NCI-H1694 treated with DMSO at 0.1 percent for 48 hours (cell line): ENCODE results near the gene TMEM63B.
A peak's percentile ranks its signal among the peaks of the same experiment; 100 is the strongest.
"Not testable (repeated sequence)": the region's sequence is repeated elsewhere in the genome, so short reads cannot be mapped to it uniquely, and the experiment has no call there.

Experiments used
- DNase-seq: peaks from one replicate; lab custom pipeline; 2025; lab: John Stamatoyannopoulos, UW

TMEM63B gene

GRCh38 chr6:44171899-44172546 lies 44.7 kb downstream of the TMEM63B start:
- no peak for DNase-seq

- peak; percentile 42 for DNase-seq
These were observed 45.6 kb downstream of the TMEM63B start for GRCh38 chr6:44172731-44173500.

GRCh38 chr6:44176130-44176761 lies 48.9 kb downstream of the TMEM63B start:
- DNase-seq = no peak

- DNase-seq = no peak
These were observed 49.6 kb downstream of the TMEM63B start for GRCh38 chr6:44176762-44177509.

- no peak for DNase-seq
These were observed 50.5 kb downstream of the TMEM63B start for GRCh38 chr6:44177691-44178423.

GRCh38 chr6:44178424-44179071 lies 51.2 kb downstream of the TMEM63B start:
- DNase-seq = no peak

GRCh38 chr6:44179072-44179536 lies 51.8 kb downstream of the TMEM63B start:
- no peak for DNase-seq

- DNase-seq = no peak
These were observed 52.3 kb downstream of the TMEM63B start for GRCh38 chr6:44179648-44180047.

GRCh38 chr6:44180406-44180805 lies 53.1 kb downstream of the TMEM63B start:
- DNase-seq = no peak

GRCh38 chr6:44180886-44181285 lies 53.5 kb downstream of the TMEM63B start:
- no peak for DNase-seq

GRCh38 chr6:44181784-44182183 lies 54.4 kb downstream of the TMEM63B start:
- not testable (repeated sequence) for DNase-seq

- no peak for DNase-seq
These were observed 55.6 kb downstream of the TMEM63B start for GRCh38 chr6:44182911-44183390.

GRCh38 chr6:44183783-44184182 lies 56.4 kb downstream of the TMEM63B start:
- DNase-seq = no peak

GRCh38 chr6:44185356-44185755 lies 58.0 kb downstream of the TMEM63B start:
- DNase-seq = not testable (repeated sequence)

- no peak for DNase-seq
These were observed 58.7 kb downstream of the TMEM63B start for GRCh38 chr6:44185953-44186634.

GRCh38 chr6:44186635-44187025 lies 59.3 kb downstream of the TMEM63B start:
- no peak for DNase-seq

GRCh38 chr6:44188819-44189218 lies 61.5 kb downstream of the TMEM63B start:
- DNase-seq = no peak

GRCh38 chr6:44189257-44189656 lies 61.9 kb downstream of the TMEM63B start:
- DNase-seq = no peak

- no peak for DNase-seq
These were observed 63.4 kb downstream of the TMEM63B start for GRCh38 chr6:44190715-44191114.

GRCh38 chr6:44192428-44193041 lies 65.2 kb downstream of the TMEM63B start:
- DNase-seq = no peak
